ENCODE measurements around the gene IL27RA.

The IL27RA gene

GRCh38 chr19:14097532-14098151 lies 66.1 kb downstream of the IL27RA start:
- no peak overlapping the region for H3K9ac ChIP-seq (ENCODE audit: low read length)
- TF ChIP-seq, protein P1, sequence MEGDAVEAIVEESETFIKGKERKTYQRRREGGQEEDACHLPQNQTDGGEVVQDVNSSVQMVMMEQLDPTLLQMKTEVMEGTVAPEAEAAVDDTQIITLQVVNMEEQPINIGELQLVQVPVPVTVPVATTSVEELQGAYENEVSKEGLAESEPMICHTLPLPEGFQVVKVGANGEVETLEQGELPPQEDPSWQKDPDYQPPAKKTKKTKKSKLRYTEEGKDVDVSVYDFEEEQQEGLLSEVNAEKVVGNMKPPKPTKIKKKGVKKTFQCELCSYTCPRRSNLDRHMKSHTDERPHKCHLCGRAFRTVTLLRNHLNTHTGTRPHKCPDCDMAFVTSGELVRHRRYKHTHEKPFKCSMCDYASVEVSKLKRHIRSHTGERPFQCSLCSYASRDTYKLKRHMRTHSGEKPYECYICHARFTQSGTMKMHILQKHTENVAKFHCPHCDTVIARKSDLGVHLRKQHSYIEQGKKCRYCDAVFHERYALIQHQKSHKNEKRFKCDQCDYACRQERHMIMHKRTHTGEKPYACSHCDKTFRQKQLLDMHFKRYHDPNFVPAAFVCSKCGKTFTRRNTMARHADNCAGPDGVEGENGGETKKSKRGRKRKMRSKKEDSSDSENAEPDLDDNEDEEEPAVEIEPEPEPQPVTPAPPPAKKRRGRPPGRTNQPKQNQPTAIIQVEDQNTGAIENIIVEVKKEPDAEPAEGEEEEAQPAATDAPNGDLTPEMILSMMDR (IDR thresholded peaks at IDR 0.05; ENCODE audit: low read depth, low read length) = 0 out of 2 replicates have a peak, but pooled peaks have one; percentile 7
- TF ChIP-seq EZH2phosphoT487 (IDR thresholded peaks at IDR 0.05; ENCODE audit: low read depth) = no peak
- H3K79me2 ChIP-seq (ENCODE audit: low read length) = no peaks in the 10 kb centered on the region

GRCh38 chr19:14101003-14101545 lies 69.5 kb downstream of the IL27RA start:
- H3K4me3 ChIP-seq (ENCODE audit: low read length) = no peak overlapping the region
- no peaks in the 10 kb centered on the region for H3K27me3 ChIP-seq (ENCODE audit: low read depth, low read length)
- H3K36me3 ChIP-seq (replicated peaks; ENCODE audit: low read depth, low read length) = peaks cover 12% of the 10 kb centered on the region
- no peaks in the 10 kb centered on the region for H3K4me1 ChIP-seq (ENCODE audit: low read length)
- H3K4me2 ChIP-seq (ENCODE audit: low read length) = no peak overlapping the region
- H3K79me2 ChIP-seq (ENCODE audit: low read length) = no peaks in the 10 kb centered on the region
- no peak overlapping the region for H3K27ac ChIP-seq (ENCODE audit: low read length)
- H3K9ac ChIP-seq (ENCODE audit: low read length) = no peak overlapping the region
- H3K9me3 ChIP-seq (ENCODE audit: insufficient read depth, low read length) = no peaks in the 10 kb centered on the region
- TF ChIP-seq, protein P1 (IDR thresholded peaks at IDR 0.05; ENCODE audit: low read depth, low read length) = no peak
- TF ChIP-seq EZH2phosphoT487 (IDR thresholded peaks at IDR 0.05; ENCODE audit: low read depth) = no peak
- H4K20me1 ChIP-seq (ENCODE audit: insufficient read depth, low read length) = no peaks in the 10 kb centered on the region
- H2AFZ ChIP-seq (ENCODE audit: low read depth, low read length) = no peak overlapping the region

More at GRCh38 chr19:14097532-14098151, 66.1 kb downstream of the IL27RA start:
- H3K27me3 ChIP-seq (ENCODE audit: low read depth, low read length) = no peaks in the 10 kb centered on the region
- H3K9me3 ChIP-seq (ENCODE audit: insufficient read depth, low read length) = peaks cover 7% of the 10 kb centered on the region; the same call in 1 of the 2 replicates
- no peaks in the 10 kb centered on the region for H4K20me1 ChIP-seq (ENCODE audit: insufficient read depth, low read length)
- no peaks in the 10 kb centered on the region for H3K4me1 ChIP-seq (ENCODE audit: low read length)
- no peak overlapping the region for H3K27ac ChIP-seq (ENCODE audit: low read length)
- no peak overlapping the region for H3K4me2 ChIP-seq (ENCODE audit: low read length)
- no peak overlapping the region for H3K4me3 ChIP-seq (ENCODE audit: low read length)
- peaks cover 18% of the 10 kb centered on the region for H3K36me3 ChIP-seq (replicated peaks; ENCODE audit: low read depth, low read length)
- H2AFZ ChIP-seq (ENCODE audit: low read depth, low read length) = no peak overlapping the region

DNA sequence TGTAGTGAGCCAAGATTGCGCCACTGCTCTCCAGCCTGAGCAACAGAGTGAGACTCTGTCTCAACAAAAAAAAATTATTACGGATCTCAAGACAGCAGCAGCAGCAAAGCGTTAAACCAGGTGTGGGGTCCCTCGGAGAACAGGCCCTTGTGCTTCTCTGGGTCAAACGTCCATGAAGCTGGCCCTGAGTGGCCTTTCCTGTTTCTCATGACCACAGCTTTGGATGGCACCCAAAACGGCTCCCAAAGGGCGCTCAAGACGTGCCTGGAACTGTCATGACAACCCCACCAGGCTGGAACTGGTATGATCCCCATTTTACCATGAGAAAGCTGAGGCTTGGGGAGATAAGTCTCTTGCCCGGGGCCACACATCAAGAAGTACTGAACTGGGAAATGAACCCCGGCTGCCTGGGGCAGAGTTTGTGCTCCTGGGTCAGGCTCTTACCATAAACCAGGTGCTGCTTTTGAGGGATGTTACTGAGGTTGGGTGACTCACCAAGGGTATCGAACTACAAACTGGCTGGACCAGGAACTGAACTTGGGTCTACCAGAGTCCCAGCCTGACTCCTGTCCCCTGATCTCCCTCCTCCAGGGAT lies 70.6 kb downstream of the IL27RA start:
- no peaks in the 10 kb centered on the region for H3K79me2 ChIP-seq (ENCODE audit: low read length)
- H3K4me1 ChIP-seq (ENCODE audit: low read length) = no peaks in the 10 kb centered on the region
- H3K4me3 ChIP-seq (ENCODE audit: low read length) = no peak overlapping the region
- H2AFZ ChIP-seq (ENCODE audit: low read depth, low read length) = no peak overlapping the region
- H3K9me3 ChIP-seq (ENCODE audit: insufficient read depth, low read length) = no peaks in the 10 kb centered on the region
- H3K9ac ChIP-seq (ENCODE audit: low read length) = no peak overlapping the region
- H4K20me1 ChIP-seq (ENCODE audit: insufficient read depth, low read length) = no peaks in the 10 kb centered on the region
- no peak for TF ChIP-seq EZH2phosphoT487 (IDR thresholded peaks at IDR 0.05; ENCODE audit: low read depth)
- no peaks in the 10 kb centered on the region for H3K27me3 ChIP-seq (ENCODE audit: low read depth, low read length)
- H3K4me2 ChIP-seq (ENCODE audit: low read length) = no peak overlapping the region
- peaks cover 12% of the 10 kb centered on the region for H3K36me3 ChIP-seq (replicated peaks; ENCODE audit: low read depth, low read length)
- H3K27ac ChIP-seq (ENCODE audit: low read length) = no peak overlapping the region

DNA sequence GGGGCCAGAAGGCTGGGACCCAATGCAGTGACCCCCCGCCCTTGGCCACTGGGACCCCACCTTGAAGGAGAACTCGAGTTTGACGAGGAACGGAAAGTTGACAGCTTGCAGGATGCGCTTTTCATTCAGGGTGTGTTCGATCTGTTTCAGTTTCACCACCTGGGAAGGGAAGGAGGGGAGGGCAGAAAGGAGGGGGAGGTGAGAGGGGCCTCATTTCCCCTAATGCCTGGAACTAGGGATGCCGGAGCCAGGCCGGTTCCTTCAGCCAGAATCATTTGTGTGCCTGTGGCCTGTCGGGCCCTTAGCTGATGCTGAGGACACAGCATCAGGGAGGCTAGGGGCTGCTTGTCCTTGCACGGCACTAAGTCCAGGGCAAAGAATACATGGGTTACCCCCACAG lies 71.2 kb downstream of the IL27RA start:
- TF ChIP-seq, protein P1 (IDR thresholded peaks at IDR 0.05; ENCODE audit: low read depth, low read length) = no peak
- TF ChIP-seq EZH2phosphoT487 (IDR thresholded peaks at IDR 0.05; ENCODE audit: low read depth) = no peak

More for the DNA sequence above, 71.2 kb downstream of the IL27RA start:
- Histone ChIP-seq H3K27ac (ENCODE audit: low read length) (no peak overlapping the region), H3K36me3 (replicated peaks; ENCODE audit: low read depth, low read length) (peaks cover 12% of the 10 kb centered on the region), H3K27me3 (ENCODE audit: low read depth, low read length) (no peaks in the 10 kb centered on the region), H3K4me3 (ENCODE audit: low read length) (no peak overlapping the region), H3K9ac (ENCODE audit: low read length) (no peak overlapping the region), H2AFZ (ENCODE audit: low read depth, low read length) (no peak overlapping the region), H3K4me2 (ENCODE audit: low read length) (no peak overlapping the region), H3K4me1 (ENCODE audit: low read length) (no peaks in the 10 kb centered on the region), H3K9me3 (ENCODE audit: insufficient read depth, low read length) (no peaks in the 10 kb centered on the region), H4K20me1 (ENCODE audit: insufficient read depth, low read length) (no peaks in the 10 kb centered on the region), H3K79me2 (ENCODE audit: low read length) (no peaks in the 10 kb centered on the region)

All from OCI-LY3 (cell line).